ENCODE data around the gene LMNTD2.

LMNTD2 gene

GRCh38 chr11:531919-532526, 28.5 kb downstream of the LMNTD2 start:
- TF ChIP-seq CTCF (IDR thresholded peaks at IDR 0.05; ENCODE audit: insufficient read depth, low read depth, low read length, missing control alignments), result no peak
- no peak for DNase-seq (ENCODE audit: low read depth)
- H3K4me3 ChIP-seq (ENCODE audit: low read length), result no peak overlapping the region

GRCh38 chr11:530960-531831, 29.3 kb downstream of the LMNTD2 start:
- no peak for TF ChIP-seq CTCF (IDR thresholded peaks at IDR 0.05; ENCODE audit: insufficient read depth, low read depth, low read length, missing control alignments)
- no peak overlapping the region for H3K4me3 ChIP-seq (ENCODE audit: low read length)
- no peak for DNase-seq (ENCODE audit: low read depth)

GRCh38 chr11:529728-530411, 30.7 kb downstream of the LMNTD2 start:
- no peak for DNase-seq (ENCODE audit: low read depth)
- no peak for TF ChIP-seq CTCF (IDR thresholded peaks at IDR 0.05; ENCODE audit: insufficient read depth, low read depth, low read length, missing control alignments)
- H3K4me3 ChIP-seq (ENCODE audit: low read length), result no peak overlapping the region

- no peak for TF ChIP-seq CTCF (IDR thresholded peaks at IDR 0.05; ENCODE audit: insufficient read depth, low read depth, low read length, missing control alignments)
- no peak overlapping the region for H3K4me3 ChIP-seq (ENCODE audit: low read length)
- DNase-seq (ENCODE audit: low read depth), result no peak
Measured at GRCh38 chr11:528815-529727, 31.5 kb downstream of the LMNTD2 start.

GRCh38 chr11:528166-528814, 32.2 kb downstream of the LMNTD2 start:
- no peak overlapping the region for H3K4me3 ChIP-seq (ENCODE audit: low read length)
- no peak for DNase-seq (ENCODE audit: low read depth)
- TF ChIP-seq CTCF (IDR thresholded peaks at IDR 0.05; ENCODE audit: insufficient read depth, low read depth, low read length, missing control alignments), result no peak

GRCh38 chr11:526192-526591, 34.3 kb downstream of the LMNTD2 start:
- DNase-seq (ENCODE audit: low read depth), result no peak
- no peak for TF ChIP-seq CTCF (IDR thresholded peaks at IDR 0.05; ENCODE audit: insufficient read depth, low read depth, low read length, missing control alignments)
- no peak overlapping the region for H3K4me3 ChIP-seq (ENCODE audit: low read length)
